ENCODE results near the gene CTDP1.

DNA sequence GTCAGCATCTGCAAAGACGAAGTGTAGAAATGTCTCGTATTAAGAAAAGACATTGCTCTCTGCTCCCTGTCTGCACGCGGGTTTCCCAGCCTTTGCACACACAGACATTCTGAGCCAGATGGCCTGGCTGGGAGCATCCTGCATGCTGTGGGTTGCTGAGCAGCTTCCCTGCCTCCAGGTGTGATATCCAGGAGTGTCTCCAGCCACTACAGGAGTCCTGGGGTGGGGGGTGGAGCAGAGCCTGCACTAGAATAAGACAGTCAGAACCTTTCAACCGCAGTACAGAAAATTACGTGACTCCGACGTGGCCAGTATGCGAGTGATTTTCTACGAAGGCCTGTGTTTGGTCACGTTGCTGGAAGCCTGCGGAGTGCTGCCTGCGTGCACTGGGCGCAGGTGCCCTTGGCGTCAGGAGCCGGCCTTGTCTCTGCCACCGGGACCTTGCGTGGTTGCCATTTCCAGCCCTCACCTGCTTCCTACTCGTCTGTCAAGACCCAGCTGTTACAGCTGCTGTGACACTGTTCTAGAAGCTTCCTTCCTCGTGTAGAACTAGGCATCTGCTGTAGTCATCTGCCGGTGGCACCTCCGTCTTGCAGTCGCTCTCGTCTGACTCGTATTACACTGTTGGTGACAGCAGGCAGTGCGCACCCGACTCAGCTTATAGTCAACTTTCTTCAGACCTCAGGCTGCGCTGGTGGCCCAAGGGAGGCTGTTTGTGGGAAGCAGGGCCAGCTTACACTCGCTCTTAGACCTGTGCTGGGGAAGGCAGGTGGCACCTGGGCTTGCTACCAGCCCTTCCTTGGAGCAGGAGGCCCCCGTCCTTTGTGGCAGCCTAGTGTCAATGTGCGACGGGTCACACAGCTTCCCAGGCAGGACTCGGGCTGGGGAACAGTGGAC is 11.2 kb downstream of the CTDP1 start:
- TF ChIP-seq, protein P1, sequence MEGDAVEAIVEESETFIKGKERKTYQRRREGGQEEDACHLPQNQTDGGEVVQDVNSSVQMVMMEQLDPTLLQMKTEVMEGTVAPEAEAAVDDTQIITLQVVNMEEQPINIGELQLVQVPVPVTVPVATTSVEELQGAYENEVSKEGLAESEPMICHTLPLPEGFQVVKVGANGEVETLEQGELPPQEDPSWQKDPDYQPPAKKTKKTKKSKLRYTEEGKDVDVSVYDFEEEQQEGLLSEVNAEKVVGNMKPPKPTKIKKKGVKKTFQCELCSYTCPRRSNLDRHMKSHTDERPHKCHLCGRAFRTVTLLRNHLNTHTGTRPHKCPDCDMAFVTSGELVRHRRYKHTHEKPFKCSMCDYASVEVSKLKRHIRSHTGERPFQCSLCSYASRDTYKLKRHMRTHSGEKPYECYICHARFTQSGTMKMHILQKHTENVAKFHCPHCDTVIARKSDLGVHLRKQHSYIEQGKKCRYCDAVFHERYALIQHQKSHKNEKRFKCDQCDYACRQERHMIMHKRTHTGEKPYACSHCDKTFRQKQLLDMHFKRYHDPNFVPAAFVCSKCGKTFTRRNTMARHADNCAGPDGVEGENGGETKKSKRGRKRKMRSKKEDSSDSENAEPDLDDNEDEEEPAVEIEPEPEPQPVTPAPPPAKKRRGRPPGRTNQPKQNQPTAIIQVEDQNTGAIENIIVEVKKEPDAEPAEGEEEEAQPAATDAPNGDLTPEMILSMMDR (IDR thresholded peaks at IDR 0.05), result no peak
- TF ChIP-seq POLR2A (IDR thresholded peaks at IDR 0.05), result no peak

All from lower leg skin (tissue), 3 donors.